Transverse colon (tissue), 4 donors: ENCODE measurements around the gene PSMA4. TPM values are rescaled to one million over a fixed set of nuclear protein-coding genes. Genes with fewer than 3 reads are reported as not detected.

ENCODE experiments used
- DNase-seq: peaks from one replicate; pipeline ENCODE4 v3.0.0-alpha.2; 2019
- H3K27ac ChIP-seq, 4 donors: fragments of 200-600 bp; sonication (generic); 2 replicates each; pipeline ENCODE4 v1.5.1; 2016 to 2018; ENCODE audit warnings: inconsistent platforms in 4 of 4
- H3K27me3 ChIP-seq: fragments of 200-600 bp; sonication (generic); 2 replicates; pipeline ENCODE4 v1.5.1; 2017; ENCODE audit warnings: inconsistent platforms
- H3K36me3 ChIP-seq, 4 donors: fragments of 200-600 bp; sonication (generic); 2 replicates each; pipeline ENCODE4 v1.5.1; 2017 to 2019; ENCODE audit warnings: inconsistent platforms in 4 of 4
- H3K4me1 ChIP-seq, 4 donors: fragments of 200-600 bp; sonication (generic); 2 replicates each; pipeline ENCODE4 v1.5.1; 2017 to 2020; ENCODE audit warnings: inconsistent platforms in 4 of 4
- H3K4me3 ChIP-seq, 4 donors: fragments of 200-600 bp; sonication (generic); 1 replicate in 1 of 4; 2 replicates in 3 of 4; pipeline versions ENCODE4 v1.5.1 to v1.6.1; 2017 to 2019; ENCODE audit warnings: inconsistent platforms in 4 of 4
- H3K9me3 ChIP-seq, 2 donors: fragments of 200-600 bp; sonication (generic); 2 replicates each; pipeline ENCODE4 v1.5.1; 2017 to 2019; ENCODE audit warnings: inconsistent platforms in 2 of 2
- EP300 ChIP-seq: sonication (generic); formaldehyde crosslinking; IDR thresholded peaks from one replicate; pipeline ENCODE4 v1.6.1; 2017; ENCODE audit warnings: antibody characterized with exemption, low read depth
- POLR2A ChIP-seq: fragments of 450-650 bp; IDR thresholded peaks from one replicate; pipeline ENCODE4 v1.6.1; 2016; ENCODE audit warnings: antibody characterized with exemption, mild to moderate bottlenecking, moderate library complexity
- POLR2AphosphoS5 ChIP-seq, 3 donors: sonication (generic); formaldehyde crosslinking; IDR thresholded peaks; one replicate each; pipeline ENCODE4 v1.6.1; 2016; ENCODE audit warnings: antibody characterized with exemption in 3 of 3
- WGBS, 2 donors: methylation state at CpG; one replicate each; pipeline ENCODE4 v1.1.5; 2018; ENCODE audit warnings: low coverage in 1 of 2; 5-methylcytosine and 5-hydroxymethylcytosine counted together
- in situ Hi-C, 4 donors: fragments of 200-750 bp; cut with MboI; loops; one replicate each; pipeline versions ENCODE4 v1.15.0 to v1.15.1; 2017; ENCODE audit warnings: low sequenced_read_pairs in 3 of 4, low pct_ligation_motif_present in 1 of 4, low pct_unique_long_range_greater_than_20kb in 1 of 4
- intact Hi-C: fragments of 100-400 bp; cut with DNase I; formaldehyde crosslinking; loops from one replicate; pipeline ENCODE4 v1.15.1; 2023; ENCODE audit warnings: low total_unique reads
- total RNA-seq, 4 donors: library from RNA; depleted of rRNA; stranded (reverse); fragments of >200 nt; gene quantifications; one replicate each; pipeline ENCODE4 v1.1.0, GENCODE V29; 2016
- TF ChIP-seq, protein P1 (sequence below), 5 experiments: fragments of 200-600 bp in 3 of 5; fragments of 450-650 bp in 2 of 5; sonication (generic) in 3 of 5; IDR thresholded peaks; 1 replicate in 2 of 5; 2 replicates in 3 of 5; pipeline ENCODE4 v1.5.1; 2016 to 2017; ENCODE audit warnings: antibody characterized with exemption in 5 of 5, inconsistent platforms in 3 of 5, mild to moderate bottlenecking in 2 of 5, moderate library complexity in 1 of 5

The PSMA4 gene
- 100 to 1,000 TPM in 2 of 4 donors, 10 to 100 TPM in 2; 22.8 to 113 (median 76.4) TPM for total RNA-seq

DNA sequence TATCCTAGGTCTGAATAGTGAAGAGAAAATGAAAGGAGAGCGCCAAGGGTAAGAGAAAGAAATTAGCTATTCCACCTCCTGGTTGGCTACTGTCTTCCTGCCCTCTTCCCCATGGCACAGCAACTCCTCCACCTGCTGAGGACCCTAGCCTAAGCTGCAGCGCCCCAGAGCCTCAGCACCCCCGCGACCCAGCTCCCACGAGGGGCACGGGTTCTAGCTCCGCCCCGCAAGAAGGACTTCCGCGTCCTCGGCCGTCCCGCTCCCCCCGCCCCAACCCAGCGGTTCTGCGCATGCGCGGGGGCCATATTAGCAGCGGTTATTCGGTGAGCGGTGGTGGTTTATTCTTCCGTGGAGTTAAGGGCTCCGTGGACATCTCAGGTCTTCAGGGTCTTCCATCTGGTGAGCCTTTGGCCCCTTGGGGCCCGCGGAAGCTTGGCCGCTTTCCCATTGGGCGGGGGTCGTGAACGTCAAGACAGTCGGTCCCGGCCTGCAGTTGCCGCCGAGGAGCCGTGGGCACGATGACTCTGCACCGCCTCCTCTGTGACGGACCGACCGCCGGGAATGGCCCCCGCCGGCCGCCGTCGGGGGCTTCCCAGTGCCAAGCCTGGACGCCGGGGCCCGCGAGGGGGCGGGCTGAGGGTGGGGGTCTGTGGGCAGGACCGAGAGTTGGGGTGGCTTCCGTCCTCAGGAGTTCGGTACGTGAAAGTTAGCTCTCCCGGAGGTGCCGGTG lies at the start of gene PSMA4:
Gene PSMA4 (plus strand): TSS at position 304 of the 730 bp plus-strand sequence. CDS start 1,484 bp downstream, outside the sequence.
- TF ChIP-seq, protein P1, sequence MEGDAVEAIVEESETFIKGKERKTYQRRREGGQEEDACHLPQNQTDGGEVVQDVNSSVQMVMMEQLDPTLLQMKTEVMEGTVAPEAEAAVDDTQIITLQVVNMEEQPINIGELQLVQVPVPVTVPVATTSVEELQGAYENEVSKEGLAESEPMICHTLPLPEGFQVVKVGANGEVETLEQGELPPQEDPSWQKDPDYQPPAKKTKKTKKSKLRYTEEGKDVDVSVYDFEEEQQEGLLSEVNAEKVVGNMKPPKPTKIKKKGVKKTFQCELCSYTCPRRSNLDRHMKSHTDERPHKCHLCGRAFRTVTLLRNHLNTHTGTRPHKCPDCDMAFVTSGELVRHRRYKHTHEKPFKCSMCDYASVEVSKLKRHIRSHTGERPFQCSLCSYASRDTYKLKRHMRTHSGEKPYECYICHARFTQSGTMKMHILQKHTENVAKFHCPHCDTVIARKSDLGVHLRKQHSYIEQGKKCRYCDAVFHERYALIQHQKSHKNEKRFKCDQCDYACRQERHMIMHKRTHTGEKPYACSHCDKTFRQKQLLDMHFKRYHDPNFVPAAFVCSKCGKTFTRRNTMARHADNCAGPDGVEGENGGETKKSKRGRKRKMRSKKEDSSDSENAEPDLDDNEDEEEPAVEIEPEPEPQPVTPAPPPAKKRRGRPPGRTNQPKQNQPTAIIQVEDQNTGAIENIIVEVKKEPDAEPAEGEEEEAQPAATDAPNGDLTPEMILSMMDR (IDR thresholded peaks at IDR 0.05) = peak in 3 of 5 experiments; percentile 8 to 32 (median 14)
- TF ChIP-seq EP300 (no peak), POLR2A (peak; percentile 85), POLR2AphosphoS5 (IDR thresholded peaks at IDR 0.05) (peak; percentile 63 to 93 (median 81))
- 0% methylated on average over 38 of the region's 56 CpGs; no CpG with 5 or more reads in 1 of the 2 donors for WGBS, 2 donors
- in situ Hi-C loops = no loop called here

DNA sequence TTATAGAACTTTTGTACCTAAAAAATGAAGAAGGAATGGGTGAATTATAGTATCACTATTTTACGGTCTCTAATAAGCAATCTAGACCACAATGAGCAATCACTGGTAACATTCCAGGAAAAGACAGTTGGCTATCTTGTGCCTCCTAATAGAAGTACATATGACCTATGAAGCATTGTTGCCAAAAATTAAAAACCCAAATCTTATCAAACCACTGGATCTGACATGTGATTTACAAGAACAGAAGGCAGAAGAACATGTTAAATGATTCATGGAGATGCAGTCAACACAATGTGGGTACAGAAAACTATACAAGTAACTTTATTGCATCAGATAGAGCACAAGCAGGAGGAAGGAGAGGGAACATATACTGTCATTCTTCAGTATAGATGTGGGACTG lies 47.4 kb upstream of the PSMA4 start:
- intact Hi-C loops (no loop called here), in situ Hi-C loops (no loop called here)
- no peak overlapping the region for H3K27ac ChIP-seq
- peaks cover 0 to 73% (median 35%) of the 10 kb centered on the region in 4 donors for H3K36me3 ChIP-seq
- no peak for TF ChIP-seq EP300
- TF ChIP-seq, protein P1 (IDR thresholded peaks at IDR 0.05) = no peak
- TF ChIP-seq POLR2A = no peak
- no peak for TF ChIP-seq POLR2AphosphoS5 (IDR thresholded peaks at IDR 0.05)
- DNase-seq = no peak
- H3K27me3 ChIP-seq = no peaks in the 10 kb centered on the region
- no peaks in the 10 kb centered on the region for H3K9me3 ChIP-seq
- WGBS, 2 donors = 83 to 94% methylated on average over 1 of the region's 1 CpG
- H3K4me3 ChIP-seq = no peak overlapping the region
- peaks cover 0 to 6% (median 0%) of the 10 kb centered on the region in 4 donors for H3K4me1 ChIP-seq

More for the DNA sequence above, at the start of gene PSMA4:
- DNase-seq = peak; percentile 94
- no peaks in the 10 kb centered on the region for H3K27me3 ChIP-seq
- H3K4me1 ChIP-seq = peaks cover 9 to 23% (median 14%) of the 10 kb centered on the region in 4 donors
- peak within 1 kb of the TSS; percentile 76 to 82 (median 78) for H3K4me3 ChIP-seq
- peak within 1 kb of the TSS; percentile 94 to 96 (median 95) for H3K27ac ChIP-seq
- intact Hi-C loops = no loop called here
- H3K9me3 ChIP-seq = no peaks in the 10 kb centered on the region
- peaks cover 0 to 14% (median 7%) of the 10 kb centered on the region in 4 donors for H3K36me3 ChIP-seq

DNA sequence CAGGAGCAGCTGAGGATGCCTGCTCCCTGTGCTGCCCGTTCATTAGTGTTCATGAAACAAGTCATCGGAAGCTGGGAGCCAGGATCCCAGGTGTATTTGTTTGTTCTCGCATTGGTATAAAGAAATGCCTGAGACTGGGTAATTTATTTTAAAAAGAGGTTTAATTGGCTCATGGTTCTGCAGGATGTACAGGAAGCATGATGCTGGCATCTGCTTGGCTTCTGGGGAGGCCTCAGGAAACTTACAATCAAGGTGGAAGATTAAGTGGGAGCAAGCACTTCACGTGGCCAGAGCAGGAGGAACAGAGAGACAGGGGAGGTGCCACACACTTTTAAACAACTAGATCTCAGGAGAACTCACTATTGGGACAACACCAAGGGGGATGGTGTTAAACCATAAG lies 38.4 kb upstream of the PSMA4 start:
- H3K36me3 ChIP-seq = peaks cover 0 to 8% (median 3%) of the 10 kb centered on the region in 4 donors
- H3K27ac ChIP-seq = no peak overlapping the region
- TF ChIP-seq POLR2A = no peak
- TF ChIP-seq, protein P1 (IDR thresholded peaks at IDR 0.05) = no peak
- no peak for TF ChIP-seq POLR2AphosphoS5 (IDR thresholded peaks at IDR 0.05)
- no peak for TF ChIP-seq EP300
- in situ Hi-C loops (no loop called here), intact Hi-C loops (no loop called here)
- H3K27me3 ChIP-seq = no peaks in the 10 kb centered on the region
- no peak overlapping the region for H3K4me3 ChIP-seq
- 83 to 95% methylated on average over 3 to 4 of the region's 4 CpGs for WGBS, 2 donors
- no peak for DNase-seq
- peaks cover 0 to 7% (median 2%) of the 10 kb centered on the region in 4 donors for H3K4me1 ChIP-seq
- H3K9me3 ChIP-seq = no peaks in the 10 kb centered on the region

DNA sequence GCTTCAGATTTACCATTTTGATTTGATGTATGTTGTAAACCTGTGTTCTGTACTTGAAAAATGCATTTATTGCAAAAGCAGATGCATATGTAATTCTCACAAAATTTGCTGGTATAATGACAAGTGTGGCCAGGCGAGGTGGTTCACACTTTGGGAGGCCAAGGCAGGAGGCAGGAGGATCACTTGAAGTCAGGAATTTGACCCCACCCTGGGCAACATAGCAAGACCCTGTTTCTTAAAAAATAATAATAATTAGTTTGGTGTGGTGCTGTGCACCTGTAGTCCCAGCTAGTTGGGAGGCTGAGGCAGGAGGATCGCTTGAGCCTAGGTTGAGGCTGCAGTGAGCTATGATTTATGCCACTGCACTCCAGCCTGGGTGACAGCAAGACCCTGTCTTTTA lies 37.6 kb upstream of the PSMA4 start:
- in situ Hi-C loops = no loop called here
- intact Hi-C loops = no loop called here
- H3K9me3 ChIP-seq = no peaks in the 10 kb centered on the region
- no peak overlapping the region for H3K4me3 ChIP-seq
- H3K27ac ChIP-seq = no peak overlapping the region
- H3K4me1 ChIP-seq = peaks cover 0 to 8% (median 3%) of the 10 kb centered on the region in 4 donors
- TF ChIP-seq, protein P1 (IDR thresholded peaks at IDR 0.05) = no peak
- no peak for DNase-seq
- H3K27me3 ChIP-seq = no peaks in the 10 kb centered on the region
- WGBS, 2 donors = 90 to 100% methylated on average over 2 of the region's 2 CpGs
- no peaks in the 10 kb centered on the region for H3K36me3 ChIP-seq
